ENCODE data around the gene ACSF2. TPM values are rescaled to one million over a fixed set of nuclear protein-coding genes. Genes with fewer than 3 reads are reported as not detected.
"Not testable (repeated sequence)": the region's sequence is repeated elsewhere in the genome, so short reads cannot be mapped to it uniquely, and the experiment has no call there.

Gene ACSF2
- polyA plus RNA-seq, 1 experiment: 52.1 TPM

DNA sequence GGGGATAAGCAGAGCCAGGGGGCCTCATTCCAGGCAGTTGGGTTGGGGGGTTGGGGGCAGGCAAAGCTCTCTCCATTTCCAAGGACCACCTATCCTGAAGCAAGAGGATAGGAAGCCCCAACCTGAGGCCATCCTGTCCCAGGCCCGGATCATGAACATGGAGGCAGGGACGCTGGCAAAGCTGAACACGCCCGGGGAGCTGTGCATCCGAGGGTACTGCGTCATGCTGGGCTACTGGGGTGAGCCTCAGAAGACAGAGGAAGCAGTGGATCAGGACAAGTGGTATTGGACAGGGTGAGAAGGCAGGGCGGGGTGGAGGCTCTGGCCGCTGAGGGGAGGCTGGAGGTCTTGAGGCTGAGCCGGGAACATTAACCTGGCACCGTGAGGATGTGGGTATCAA lies 46.3 kb downstream of the ACSF2 start:
- ChIA-PET CTCF (interaction anchor here (0.6 to 3.8 kb wide), 5 partner anchors 11 to 75 kb away, joined by 3 to 21 read pairs (median 5); partner anchors contain the start of gene LRRC59), POLR2A (no interaction called here)
- no peak for DNase-seq (ENCODE audit: low read depth, low spot score)
- Histone ChIP-seq H3K4me3 (ENCODE audit: low read depth, low read length) (no peak overlapping the region), H3K27ac (ENCODE audit: low read depth, low read length) (no peak overlapping the region), H3K27me3 (ENCODE audit: control insufficient read depth, insufficient read depth, low read length) (peaks cover 20% of the 10 kb centered on the region), H3K9me3 (ENCODE audit: control insufficient read depth, insufficient read depth, low read length) (peaks cover 4% of the 10 kb centered on the region; the same call in 1 of the 2 replicates)
- TF ChIP-seq, protein P1, sequence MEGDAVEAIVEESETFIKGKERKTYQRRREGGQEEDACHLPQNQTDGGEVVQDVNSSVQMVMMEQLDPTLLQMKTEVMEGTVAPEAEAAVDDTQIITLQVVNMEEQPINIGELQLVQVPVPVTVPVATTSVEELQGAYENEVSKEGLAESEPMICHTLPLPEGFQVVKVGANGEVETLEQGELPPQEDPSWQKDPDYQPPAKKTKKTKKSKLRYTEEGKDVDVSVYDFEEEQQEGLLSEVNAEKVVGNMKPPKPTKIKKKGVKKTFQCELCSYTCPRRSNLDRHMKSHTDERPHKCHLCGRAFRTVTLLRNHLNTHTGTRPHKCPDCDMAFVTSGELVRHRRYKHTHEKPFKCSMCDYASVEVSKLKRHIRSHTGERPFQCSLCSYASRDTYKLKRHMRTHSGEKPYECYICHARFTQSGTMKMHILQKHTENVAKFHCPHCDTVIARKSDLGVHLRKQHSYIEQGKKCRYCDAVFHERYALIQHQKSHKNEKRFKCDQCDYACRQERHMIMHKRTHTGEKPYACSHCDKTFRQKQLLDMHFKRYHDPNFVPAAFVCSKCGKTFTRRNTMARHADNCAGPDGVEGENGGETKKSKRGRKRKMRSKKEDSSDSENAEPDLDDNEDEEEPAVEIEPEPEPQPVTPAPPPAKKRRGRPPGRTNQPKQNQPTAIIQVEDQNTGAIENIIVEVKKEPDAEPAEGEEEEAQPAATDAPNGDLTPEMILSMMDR (IDR thresholded peaks at IDR 0.05; ENCODE audit: low read depth, low read length): no peak

DNA sequence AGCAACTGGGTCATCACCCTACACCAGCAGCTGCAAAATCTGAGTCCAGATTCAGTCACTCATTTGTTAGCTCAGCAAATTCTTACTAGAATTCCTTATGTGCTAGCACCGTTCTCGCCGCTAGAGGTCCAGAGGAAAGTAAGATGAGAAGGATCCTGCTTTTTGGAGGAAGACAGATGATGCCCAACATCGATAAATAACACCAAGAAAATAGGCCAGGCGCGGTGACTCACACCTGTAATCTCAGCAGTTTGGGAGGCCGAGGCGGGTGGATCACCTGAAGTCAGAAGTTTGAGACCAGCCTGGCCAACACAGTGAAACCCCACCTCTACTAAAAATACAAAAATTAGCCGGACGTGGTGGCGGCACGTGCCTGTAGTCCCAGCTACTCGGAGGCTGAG lies 46.7 kb downstream of the ACSF2 start:
- H3K9me3 ChIP-seq (ENCODE audit: control insufficient read depth, insufficient read depth, low read length); H3K27ac ChIP-seq (ENCODE audit: low read depth, low read length); H3K4me3 ChIP-seq (ENCODE audit: low read depth, low read length); POLR2A ChIA-PET; DNase-seq (ENCODE audit: low read depth, low spot score): not testable (repeated sequence)
- TF ChIP-seq, protein P1 (IDR thresholded peaks at IDR 0.05; ENCODE audit: low read depth, low read length): peak; percentile 53
- CTCF ChIA-PET: interaction anchor here (0.6 to 3.8 kb wide), 5 partner anchors 10 to 113 kb away, joined by 3 to 21 read pairs (median 4); partner anchors contain the start of gene LRRC59
- H3K27me3 ChIP-seq (ENCODE audit: control insufficient read depth, insufficient read depth, low read length): peaks cover 17% of the 10 kb centered on the region

DNA sequence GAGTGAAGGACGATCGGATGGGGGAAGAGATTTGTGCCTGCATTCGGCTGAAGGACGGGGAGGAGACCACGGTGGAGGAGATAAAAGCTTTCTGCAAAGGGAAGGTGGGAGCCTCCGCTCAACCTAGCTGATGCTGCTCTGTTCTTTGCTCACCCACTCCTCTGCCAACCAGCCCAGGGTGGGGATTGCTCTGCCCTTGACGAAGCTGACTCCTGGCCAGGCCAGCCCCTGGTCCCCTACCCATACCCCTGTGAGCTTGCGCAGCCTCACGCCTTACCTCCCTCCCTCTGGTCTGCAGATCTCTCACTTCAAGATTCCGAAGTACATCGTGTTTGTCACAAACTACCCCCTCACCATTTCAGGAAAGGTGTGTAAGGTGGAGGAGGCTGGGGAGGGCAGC lies 47.9 kb downstream of the ACSF2 start:
- no peak overlapping the region for H3K27ac ChIP-seq (ENCODE audit: low read depth, low read length)
- ChIA-PET CTCF (interaction anchor here (0.9 kb wide), 1 partner anchor 113 kb away, joined by 3 read pairs; no protein-coding TSS in a partner anchor), POLR2A (no interaction called here)
- peaks cover 7% of the 10 kb centered on the region for H3K27me3 ChIP-seq (ENCODE audit: control insufficient read depth, insufficient read depth, low read length)
- DNase-seq (ENCODE audit: low read depth, low spot score): no peak
- H3K4me3 ChIP-seq (ENCODE audit: low read depth, low read length): no peak overlapping the region
- peaks cover 2% of the 10 kb centered on the region; the same call in 1 of the 2 replicates for H3K9me3 ChIP-seq (ENCODE audit: control insufficient read depth, insufficient read depth, low read length)
- TF ChIP-seq, protein P1 (IDR thresholded peaks at IDR 0.05; ENCODE audit: low read depth, low read length): no peak

DNA sequence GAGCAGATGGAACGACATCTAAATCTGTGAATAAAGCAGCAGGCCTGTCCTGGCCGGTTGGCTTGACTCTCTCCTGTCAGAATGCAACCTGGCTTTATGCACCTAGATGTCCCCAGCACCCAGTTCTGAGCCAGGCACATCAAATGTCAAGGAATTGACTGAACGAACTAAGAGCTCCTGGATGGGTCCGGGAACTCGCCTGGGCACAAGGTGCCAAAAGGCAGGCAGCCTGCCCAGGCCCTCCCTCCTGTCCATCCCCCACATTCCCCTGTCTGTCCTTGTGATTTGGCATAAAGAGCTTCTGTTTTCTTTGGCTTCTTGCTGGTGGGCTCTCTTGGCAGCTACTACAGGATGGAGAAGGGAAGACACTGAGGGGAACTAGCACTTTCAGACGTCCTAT lies 48.5 kb downstream of the ACSF2 start:
- no peaks in the 10 kb centered on the region; the same call in 1 of the 2 replicates for H3K9me3 ChIP-seq (ENCODE audit: control insufficient read depth, insufficient read depth, low read length)
- POLR2A ChIA-PET: no interaction called here
- H3K4me3 ChIP-seq (ENCODE audit: low read depth, low read length): no peak overlapping the region
- CTCF ChIA-PET: interaction anchor here (1.8 kb wide), 1 partner anchor 77 kb away, joined by 8 read pairs; the partner anchor contains the start of gene LRRC59
- H3K27me3 ChIP-seq (ENCODE audit: control insufficient read depth, insufficient read depth, low read length): peaks cover 3% of the 10 kb centered on the region
- TF ChIP-seq, protein P1 (IDR thresholded peaks at IDR 0.05; ENCODE audit: low read depth, low read length): no peak
- DNase-seq (ENCODE audit: low read depth, low spot score): no peak
- no peak overlapping the region for H3K27ac ChIP-seq (ENCODE audit: low read depth, low read length)

DNA sequence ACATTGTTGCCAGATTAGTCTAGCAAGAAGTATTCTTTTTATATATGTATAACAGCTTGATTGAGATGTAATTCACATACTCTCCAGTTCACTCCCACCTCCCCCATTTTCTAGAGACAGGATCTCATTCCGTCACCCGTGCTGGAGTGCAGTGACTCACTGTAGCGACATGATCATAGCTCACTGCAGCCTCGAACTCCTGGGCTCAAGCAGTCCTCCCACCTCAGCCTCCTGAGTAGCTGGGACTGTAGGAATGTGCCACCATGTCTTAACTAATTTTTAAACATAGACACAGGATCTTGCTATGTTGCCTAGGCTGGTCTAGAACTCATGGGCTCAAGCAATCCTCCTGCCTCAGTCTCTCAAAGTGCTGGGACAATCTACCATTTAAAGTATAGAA lies 49.3 kb downstream of the ACSF2 start:
- H3K9me3 ChIP-seq (ENCODE audit: control insufficient read depth, insufficient read depth, low read length): no peaks in the 10 kb centered on the region; the same call in 1 of the 2 replicates
- no peaks in the 10 kb centered on the region for H3K27me3 ChIP-seq (ENCODE audit: control insufficient read depth, insufficient read depth, low read length)
- no peak overlapping the region for H3K27ac ChIP-seq (ENCODE audit: low read depth, low read length)
- no peak for DNase-seq (ENCODE audit: low read depth, low spot score)
- ChIA-PET POLR2A (no interaction called here), CTCF (interaction anchor here (0.7 to 1.8 kb wide), 2 partner anchors 78 to 313 kb away, joined by 4 to 8 read pairs; partner anchors contain the start of gene LRRC59)
- H3K4me3 ChIP-seq (ENCODE audit: low read depth, low read length): no peak overlapping the region
- TF ChIP-seq, protein P1 (IDR thresholded peaks at IDR 0.05; ENCODE audit: low read depth, low read length): no peak

DNA sequence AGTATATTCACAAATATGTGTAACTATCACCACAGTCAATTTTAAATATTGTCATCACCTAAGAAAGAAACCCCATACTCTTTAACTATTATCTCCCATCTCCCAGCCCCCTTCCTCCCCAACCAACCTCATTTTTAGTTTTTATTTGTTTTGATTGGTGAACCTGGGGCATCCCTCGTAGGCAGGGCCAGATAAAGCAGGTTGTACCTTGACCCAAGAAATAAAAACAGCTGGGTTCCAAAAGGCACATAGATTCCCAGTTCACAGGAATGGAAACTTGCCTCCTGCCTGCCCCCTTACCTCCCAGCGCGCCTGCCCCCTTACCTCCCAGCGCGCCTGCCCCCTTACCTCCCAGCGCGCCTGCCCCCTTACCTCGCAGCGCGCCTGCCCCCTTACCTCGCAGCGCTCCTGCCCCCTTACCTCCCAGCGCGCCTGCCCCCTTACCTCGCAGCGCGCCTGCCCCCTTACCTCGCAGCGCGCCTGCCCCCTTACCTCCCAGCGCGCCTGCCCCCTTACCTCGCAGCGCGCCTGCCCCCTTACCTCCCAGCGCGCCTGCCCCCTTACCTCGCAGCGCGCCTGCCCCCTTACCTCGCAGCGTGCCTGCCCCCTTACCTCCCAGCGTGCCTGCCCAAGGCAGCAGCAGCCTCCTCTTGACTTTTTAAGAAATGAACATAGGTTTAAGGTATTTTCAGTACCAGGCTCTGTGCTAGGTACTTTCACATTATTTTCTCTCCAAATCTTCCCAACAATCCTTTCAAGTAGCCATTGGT lies 49.9 kb downstream of the ACSF2 start:
- not testable (repeated sequence) for DNase-seq (ENCODE audit: low read depth, low spot score); H3K4me3 ChIP-seq (ENCODE audit: low read depth, low read length); H3K27ac ChIP-seq (ENCODE audit: low read depth, low read length); H3K27me3 ChIP-seq (ENCODE audit: control insufficient read depth, insufficient read depth, low read length); H3K9me3 ChIP-seq (ENCODE audit: control insufficient read depth, insufficient read depth, low read length)
- POLR2A ChIA-PET: interaction anchor here (0.6 kb wide), 1 partner anchor 297 kb away, joined by 3 read pairs; no protein-coding TSS in a partner anchor
- CTCF ChIA-PET: interaction anchor here (1.8 kb wide), 1 partner anchor 79 kb away, joined by 8 read pairs; the partner anchor contains the start of gene LRRC59

Measured in AG04450 (cell line).